HCT116 (cell line): ENCODE results near the gene CRTC3. TPM values are rescaled to one million over a fixed set of nuclear protein-coding genes. Genes with fewer than 3 reads are reported as not detected.

Experiments used
- ATAC-seq: fragments of 200-7000 bp; cut with Tn5 transposase; 2 replicates; pipeline ENCODE4 v1.9.1; 2020; ENCODE audit warnings: mild to moderate bottlenecking, moderate library complexity
- BruUV-seq: library from RNA; stranded (reverse); fragments of 400-500 nt; replicated peaks from 2 replicates; lab custom pipeline; 2021; lab: Mats Ljungman, UMichigan
- CTCF ChIA-PET: fragments of 300-600 bp; sonication (Branson Sonifier 250); formaldehyde crosslinking; loops from one replicate; lab custom pipeline; 2021; ENCODE audit warnings: antibody characterized with exemption; lab: Charles Lee
- POLR2A ChIA-PET: fragments of 300-600, 350-600 bp; sonication (Branson Sonifier 250); formaldehyde crosslinking; loops from one replicate; lab custom pipeline; 2021; ENCODE audit warnings: antibody characterized with exemption; lab: Charles Lee
- RAD21 ChIA-PET, 2 experiments: fragments of 300-600 bp; sonication (Branson Sonifier 250); formaldehyde crosslinking; loops; one replicate each; lab custom pipeline; 2023; ENCODE audit warnings: low total read pairs in 2 of 2; ENCODE audit not compliant: uncharacterized antibody in 2 of 2, unreplicated experiment in 2 of 2, low non-redundant PET in 1 of 2; lab: Charles Lee
- DNase-seq: peaks from one replicate; pipeline ENCODE4 v3.0.0-alpha.2; 2010; ENCODE audit warnings: low read depth, low spot score
- H2AFZ ChIP-seq: fragments of 200-600 bp; shearing (Covaris generic), sonication (generic); 2 replicates; pipeline ENCODE4 v1.6.1; 2017; ENCODE audit warnings: low read depth, mixed run types, mixed read lengths, antibody characterized with exemption, low read length; ENCODE audit not compliant: poor library complexity, severe bottlenecking
- H3K27ac ChIP-seq: 2 replicates; pipeline ENCODE4 v1.5.1; 2012; ENCODE audit warnings: low read depth, low read length
- H3K27me3 ChIP-seq: fragments of 200-600 bp; sonication (generic); 2 replicates; pipeline ENCODE4 v1.6.1; 2016; ENCODE audit warnings: mixed run types, low read length, mixed read lengths; ENCODE audit not compliant: insufficient read depth
- H3K36me3 ChIP-seq, 2 experiments: fragments of 200-500 bp in 1 of 2; fragments of 200-600 bp in 1 of 2; sonication (Bioruptor generic) in 1 of 2; sonication (generic) in 1 of 2; 2 replicates each; pipeline versions ENCODE4 v1.5.1 to v1.6.1; 2014 to 2016; ENCODE audit warnings: low read length in 2 of 2, inconsistent platforms in 1 of 2, mixed read lengths in 1 of 2, mixed run types in 1 of 2; ENCODE audit not compliant: insufficient read depth in 2 of 2, control insufficient read depth in 1 of 2
- H3K4me1 ChIP-seq, 2 experiments: fragments of 200-600 bp in 1 of 2; sonication (generic) in 1 of 2; 2 replicates each; pipeline versions ENCODE4 v1.5.1 to v1.6.1; 2012 to 2017; ENCODE audit warnings: low read length in 2 of 2, inconsistent platforms in 1 of 2, mild to moderate bottlenecking in 1 of 2, mixed read lengths in 1 of 2, mixed run types in 1 of 2, moderate library complexity in 1 of 2; ENCODE audit not compliant: insufficient read depth in 2 of 2, control insufficient read depth in 1 of 2
- H3K4me2 ChIP-seq: fragments of 200-600 bp; sonication (generic); 2 replicates; pipeline ENCODE4 v1.6.1; 2017; ENCODE audit warnings: mixed run types, low read length, mixed read lengths
- H3K4me3 ChIP-seq, 2 experiments: fragments of 200-600 bp in 1 of 2; sonication (generic) in 1 of 2; replicated peaks in 1 of 2; 2 replicates each; pipeline ENCODE4 v1.5.1; 2011 to 2016; ENCODE audit warnings: low read length in 2 of 2, control low read depth in 1 of 2, low read depth in 1 of 2, mild to moderate bottlenecking in 1 of 2, mixed read lengths in 1 of 2, mixed run types in 1 of 2
- H3K79me2 ChIP-seq: fragments of 200-600 bp; sonication (generic); 2 replicates; pipeline ENCODE4 v1.6.1; 2017; ENCODE audit warnings: mild to moderate bottlenecking, mixed run types, low read length, moderate library complexity, mixed read lengths; ENCODE audit not compliant: insufficient read depth
- H3K9ac ChIP-seq: fragments of 200-600 bp; sonication (generic); 2 replicates; pipeline ENCODE4 v1.6.1; 2016; ENCODE audit warnings: low read length, mixed read lengths
- H3K9me2 ChIP-seq: fragments of 200-600 bp; sonication (generic), shearing (Covaris generic); 2 replicates; pipeline ENCODE4 v1.6.1; 2017; ENCODE audit warnings: mixed run types, mild to moderate bottlenecking, moderate library complexity; ENCODE audit not compliant: insufficient read depth
- H3K9me3 ChIP-seq, 2 experiments: fragments of 200-500 bp in 1 of 2; fragments of 200-600 bp in 1 of 2; sonication (Bioruptor generic) in 1 of 2; sonication (generic) in 1 of 2; 2 replicates each; pipeline ENCODE4 v1.6.1; 2014 to 2017; ENCODE audit warnings: low read length in 2 of 2, mixed read lengths in 2 of 2, inconsistent platforms in 1 of 2, low read depth in 1 of 2, mild to moderate bottlenecking in 1 of 2, mixed run types in 1 of 2, moderate library complexity in 1 of 2; ENCODE audit not compliant: control insufficient read depth in 1 of 2, insufficient read depth in 1 of 2
- H4K20me1 ChIP-seq: fragments of 200-600 bp; sonication (generic), shearing (Covaris generic); 2 replicates; pipeline ENCODE4 v1.6.1; 2017; ENCODE audit warnings: mixed run types, mild to moderate bottlenecking, moderate library complexity; ENCODE audit not compliant: insufficient read depth
- CBX3 ChIP-seq: IDR thresholded peaks from 2 replicates; pipeline ENCODE4 v1.6.1; 2012; ENCODE audit warnings: low read depth
- CEBPB ChIP-seq: IDR thresholded peaks from 2 replicates; pipeline ENCODE4 v1.6.1; 2012; ENCODE audit warnings: low read depth
- CTCF ChIP-seq, 3 experiments: fragments of 200-600 bp in 1 of 3; sonication (generic) in 1 of 3; IDR thresholded peaks in 2 of 3; conservative IDR thresholded peaks in 1 of 3; 2 replicates each; pipeline ENCODE4 v1.5.1; 2012 to 2017; ENCODE audit warnings: low read depth in 2 of 3, low read length in 2 of 3, antibody characterized with exemption in 1 of 3, borderline replicate concordance in 1 of 3, control low read depth in 1 of 3, mild to moderate bottlenecking in 1 of 3, mixed read lengths in 1 of 3, mixed run types in 1 of 3, moderate library complexity in 1 of 3; ENCODE audit not compliant: insufficient read depth in 1 of 3
- EGR1 ChIP-seq: IDR thresholded peaks from 2 replicates; pipeline ENCODE4 v1.6.1; 2012; ENCODE audit warnings: low read depth
- EZH2 ChIP-seq: fragments of 200-600 bp; sonication (generic); IDR thresholded peaks from 2 replicates; pipeline ENCODE4 v1.6.1; 2017; ENCODE audit warnings: antibody characterized with exemption, mixed run types
- EZH2phosphoT487 ChIP-seq: fragments of 200-600 bp; IDR thresholded peaks from 2 replicates; pipeline ENCODE4 v1.6.1; 2018; ENCODE audit warnings: antibody characterized with exemption, borderline replicate concordance
- FOSL1 ChIP-seq: IDR thresholded peaks from 2 replicates; pipeline ENCODE4 v1.6.1; 2012; ENCODE audit warnings: low read depth
- JUND ChIP-seq: IDR thresholded peaks from 2 replicates; pipeline ENCODE4 v1.6.1; 2012
- POLR2AphosphoS5 ChIP-seq: IDR thresholded peaks from 2 replicates; pipeline ENCODE4 v1.6.1; 2011; ENCODE audit warnings: mild to moderate bottlenecking, low read depth, low read length, moderate library complexity
- RAD21 ChIP-seq: IDR thresholded peaks from 2 replicates; pipeline ENCODE4 v1.6.1; 2012; ENCODE audit warnings: low read depth, mild to moderate bottlenecking
- REST ChIP-seq: IDR thresholded peaks from 2 replicates; pipeline ENCODE4 v1.6.1; 2012; ENCODE audit warnings: low read depth
- SP1 ChIP-seq: IDR thresholded peaks from 2 replicates; pipeline ENCODE4 v1.6.1; 2012; ENCODE audit warnings: low read depth
- TCF7L2 ChIP-seq: IDR thresholded peaks from 2 replicates; pipeline ENCODE4 v1.7.0; 2011; ENCODE audit warnings: borderline replicate concordance, inconsistent platforms; ENCODE audit not compliant: insufficient read depth, insufficient read length; ENCODE audit errors: extremely low read depth
- YY1 ChIP-seq: IDR thresholded peaks from 2 replicates; pipeline ENCODE4 v1.6.1; 2011; ENCODE audit warnings: low read length, low read depth, moderate library complexity, mild to moderate bottlenecking; ENCODE audit not compliant: insufficient replicate concordance; ENCODE audit errors: extremely low read depth
- ZNF274 ChIP-seq: fragments of 200-500 bp; sonication (Bioruptor generic); IDR thresholded peaks from 2 replicates; pipeline ENCODE4 v1.6.1; 2014; ENCODE audit warnings: mild to moderate bottlenecking, low read depth, low read length, inconsistent platforms
- intact Hi-C: fragments of 100-400 bp; cut with micrococcal nuclease; formaldehyde crosslinking; loops from 2 replicates; pipeline ENCODE4 v1.10.0; 2022
- total RNA-seq: library from RNA; stranded (reverse); gene quantifications from one replicate; pipeline ENCODE4 v1.2.1, GENCODE V29; 2021; ENCODE audit not compliant: unreplicated experiment

Gene CRTC3
- total RNA-seq, 1 experiment from 2014 or later: 20.7 TPM

- Histone ChIP-seq H3K4me2 (no peak overlapping the region), H3K9me3 (no peaks in the 10 kb centered on the region), H3K27ac (no peak overlapping the region), H3K4me1 (no peaks in the 10 kb centered on the region), H3K27me3 (no peaks in the 10 kb centered on the region), H3K9ac (no peak overlapping the region), H3K9me2 (no peaks in the 10 kb centered on the region), H3K4me3 (no peak overlapping the region), H4K20me1 (no peaks in the 10 kb centered on the region; the same call in 1 of the 2 replicates), H3K36me3 (peaks cover 0 to 4% of the 10 kb centered on the region in 2 experiments; a peak in 1 of 4 replicates), H3K79me2 (peaks cover 15% of the 10 kb centered on the region; the same call in 1 of the 2 replicates), H2AFZ (no peak overlapping the region)
- CTCF ChIA-PET: no interaction called here
- RAD21 ChIA-PET: no interaction called here
- POLR2A ChIA-PET: no interaction called here
- ATAC-seq (no peak), DNase-seq (no peak)
- intact Hi-C loops: no loop called here
- no TSS peak for BruUV-seq
- TF ChIP-seq ZNF274 (no peak), SP1 (no peak), EGR1 (no peak)
These were observed 17.8 kb downstream of the CRTC3 start for GRCh38 chr15:90547540-90547939.

GRCh38 chr15:90550919-90551318, 21.2 kb downstream of the CRTC3 start:
- no peak overlapping the region for H3K9ac ChIP-seq
- no peak overlapping the region for H3K4me3 ChIP-seq
- ChIA-PET RAD21 (no interaction called here), POLR2A (no interaction called here), CTCF (no interaction called here)
- peaks cover 0 to 4% of the 10 kb centered on the region in 2 experiments; a peak in 1 of 4 replicates for H3K36me3 ChIP-seq
- no peaks in the 10 kb centered on the region for H3K4me1 ChIP-seq
- H4K20me1 ChIP-seq: no peaks in the 10 kb centered on the region
- H3K27me3 ChIP-seq: no peaks in the 10 kb centered on the region
- H3K9me3 ChIP-seq: no peaks in the 10 kb centered on the region
- intact Hi-C loops: no loop called here
- no TSS peak for BruUV-seq
- no peak overlapping the region for H2AFZ ChIP-seq
- no peaks in the 10 kb centered on the region for H3K9me2 ChIP-seq
- H3K27ac ChIP-seq: no peak overlapping the region
- H3K4me2 ChIP-seq: no peak overlapping the region
- peaks cover 15% of the 10 kb centered on the region; the same call in 1 of the 2 replicates for H3K79me2 ChIP-seq
- no peak for DNase-seq
- ATAC-seq: no peak
- TF ChIP-seq REST (no peak), EZH2 (no peak), SP1 (no peak), CTCF (IDR thresholded peaks at IDR 0.05 in 2 of 3, conservative IDR thresholded peaks at IDR 0.05 in 1 of 3; ENCODE audit: borderline replicate concordance in 1 of 3, insufficient read depth in 1 of 3, low read depth in 2 of 3, low read length in 2 of 3) (no peak), TCF7L2 (no peak), YY1 (no peak), JUND (no peak), RAD21 (no peak), EGR1 (no peak), POLR2AphosphoS5 (no peak), CBX3 (no peak), FOSL1 (no peak), EZH2phosphoT487 (no peak), CEBPB (no peak)
